WI38 (cell line): Measurements from ENCODE around the gene S100A5.

Experiments
- H3K4me3 ChIP-seq: 2 replicates; pipeline ENCODE4 v1.5.1; 2011; ENCODE audit warnings: low read depth, mild to moderate bottlenecking, control low read depth, low read length
- TF ChIP-seq, protein P1 (sequence below): IDR thresholded peaks from 2 replicates; pipeline ENCODE4 v1.5.1; 2012; ENCODE audit warnings: low read depth, mild to moderate bottlenecking, control low read depth, low read length

S100A5 gene

DNA sequence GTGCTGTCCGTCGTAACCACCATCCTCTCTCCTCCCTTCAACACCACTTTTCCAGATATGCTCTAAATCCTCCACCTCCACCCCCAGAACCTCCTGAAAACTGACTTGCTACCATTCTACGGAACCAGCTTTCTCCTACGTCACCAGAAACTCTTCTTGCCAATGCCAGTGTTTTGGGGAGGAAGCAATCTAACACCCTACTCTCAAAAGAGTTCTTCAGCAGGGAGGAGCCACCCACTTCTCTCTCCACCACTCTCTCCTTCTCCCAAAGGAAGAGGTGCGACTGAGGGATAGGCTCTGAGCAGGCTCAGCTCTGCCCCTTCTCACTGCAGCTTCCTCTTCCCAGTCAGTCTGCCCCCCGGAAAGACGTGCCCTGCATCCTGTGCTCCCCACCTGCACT is 31.0 kb upstream of the S100A5 start:
- H3K4me3 ChIP-seq = no peak overlapping the region
- TF ChIP-seq, protein P1, sequence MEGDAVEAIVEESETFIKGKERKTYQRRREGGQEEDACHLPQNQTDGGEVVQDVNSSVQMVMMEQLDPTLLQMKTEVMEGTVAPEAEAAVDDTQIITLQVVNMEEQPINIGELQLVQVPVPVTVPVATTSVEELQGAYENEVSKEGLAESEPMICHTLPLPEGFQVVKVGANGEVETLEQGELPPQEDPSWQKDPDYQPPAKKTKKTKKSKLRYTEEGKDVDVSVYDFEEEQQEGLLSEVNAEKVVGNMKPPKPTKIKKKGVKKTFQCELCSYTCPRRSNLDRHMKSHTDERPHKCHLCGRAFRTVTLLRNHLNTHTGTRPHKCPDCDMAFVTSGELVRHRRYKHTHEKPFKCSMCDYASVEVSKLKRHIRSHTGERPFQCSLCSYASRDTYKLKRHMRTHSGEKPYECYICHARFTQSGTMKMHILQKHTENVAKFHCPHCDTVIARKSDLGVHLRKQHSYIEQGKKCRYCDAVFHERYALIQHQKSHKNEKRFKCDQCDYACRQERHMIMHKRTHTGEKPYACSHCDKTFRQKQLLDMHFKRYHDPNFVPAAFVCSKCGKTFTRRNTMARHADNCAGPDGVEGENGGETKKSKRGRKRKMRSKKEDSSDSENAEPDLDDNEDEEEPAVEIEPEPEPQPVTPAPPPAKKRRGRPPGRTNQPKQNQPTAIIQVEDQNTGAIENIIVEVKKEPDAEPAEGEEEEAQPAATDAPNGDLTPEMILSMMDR = no peak

DNA sequence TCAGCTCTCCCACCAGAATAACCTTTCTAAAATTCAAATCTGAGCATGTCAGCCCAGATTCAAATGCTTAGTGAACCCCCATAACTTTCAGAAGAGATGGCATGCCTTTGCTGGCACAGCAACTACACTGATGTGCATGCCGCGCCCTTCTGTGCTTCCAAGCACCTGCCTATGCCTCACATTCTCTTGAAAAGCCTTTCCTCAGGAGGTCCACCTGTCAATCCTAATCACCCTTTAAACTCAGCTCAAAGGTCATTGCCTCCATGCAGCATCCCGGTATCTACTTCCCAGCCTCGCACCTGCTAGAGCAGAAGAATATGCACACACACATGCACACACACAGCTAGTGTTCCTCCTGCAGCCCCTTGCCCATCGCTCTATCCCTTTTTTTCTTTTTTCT is 30.1 kb upstream of the S100A5 start:
- no peak overlapping the region for H3K4me3 ChIP-seq
- TF ChIP-seq, protein P1 = no peak

DNA sequence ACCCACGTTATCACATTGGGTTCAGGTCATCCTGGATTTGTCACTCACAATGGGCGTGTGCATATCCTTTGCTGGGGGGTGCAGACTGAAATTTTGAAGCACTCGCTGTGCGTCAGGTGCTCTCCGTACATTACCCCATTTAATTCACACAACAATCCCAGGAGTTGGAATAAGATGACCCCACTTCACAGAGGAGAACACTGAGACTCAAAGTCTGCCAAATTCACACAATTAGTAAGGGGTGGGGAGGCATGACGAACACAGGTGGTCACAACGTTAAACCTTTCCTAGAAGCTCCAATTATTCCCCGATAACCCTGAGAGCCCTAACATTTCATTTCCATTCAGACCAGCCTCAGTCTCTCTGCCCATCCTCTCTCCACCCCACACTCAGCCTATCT is 28.7 kb upstream of the S100A5 start:
- H3K4me3 ChIP-seq = no peak overlapping the region
- TF ChIP-seq, protein P1 = no peak

DNA sequence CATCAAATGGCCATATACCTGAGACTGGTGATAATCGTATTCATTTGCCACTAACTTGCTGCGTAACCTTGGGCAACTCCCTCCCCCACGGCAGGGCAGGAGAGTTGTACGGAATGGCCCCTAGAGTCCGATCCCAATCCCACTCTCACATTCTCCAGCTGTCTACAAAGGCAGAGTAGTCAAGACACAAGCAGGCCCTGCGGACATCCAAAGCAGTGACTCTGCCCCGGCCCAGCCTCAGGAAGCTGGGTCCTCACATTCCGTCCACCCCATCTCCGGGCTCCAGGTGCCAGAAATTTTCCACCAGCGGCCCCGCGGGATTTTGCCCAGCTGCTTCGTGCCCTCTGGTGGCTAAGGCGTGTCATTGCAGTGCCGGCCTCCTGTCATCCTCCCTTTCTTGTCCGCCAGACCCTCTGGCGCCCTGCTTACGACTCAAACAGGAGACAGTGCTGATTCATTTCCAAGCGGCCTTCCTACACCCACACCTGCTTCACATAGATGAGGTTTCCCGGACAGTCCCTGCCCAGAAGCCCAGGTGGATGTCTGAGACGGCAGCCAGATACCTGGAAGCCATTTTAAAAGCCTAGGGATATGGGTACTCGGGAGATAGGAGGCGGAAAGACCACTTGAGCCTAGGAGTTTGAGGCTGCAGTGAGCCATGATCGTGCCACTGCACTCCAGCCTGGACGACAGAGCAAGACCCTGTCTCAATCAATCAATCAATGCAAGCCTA is 27.8 kb upstream of the S100A5 start:
- TF ChIP-seq, protein P1 = peak; percentile 99
- H3K4me3 ChIP-seq = no peak overlapping the region

DNA sequence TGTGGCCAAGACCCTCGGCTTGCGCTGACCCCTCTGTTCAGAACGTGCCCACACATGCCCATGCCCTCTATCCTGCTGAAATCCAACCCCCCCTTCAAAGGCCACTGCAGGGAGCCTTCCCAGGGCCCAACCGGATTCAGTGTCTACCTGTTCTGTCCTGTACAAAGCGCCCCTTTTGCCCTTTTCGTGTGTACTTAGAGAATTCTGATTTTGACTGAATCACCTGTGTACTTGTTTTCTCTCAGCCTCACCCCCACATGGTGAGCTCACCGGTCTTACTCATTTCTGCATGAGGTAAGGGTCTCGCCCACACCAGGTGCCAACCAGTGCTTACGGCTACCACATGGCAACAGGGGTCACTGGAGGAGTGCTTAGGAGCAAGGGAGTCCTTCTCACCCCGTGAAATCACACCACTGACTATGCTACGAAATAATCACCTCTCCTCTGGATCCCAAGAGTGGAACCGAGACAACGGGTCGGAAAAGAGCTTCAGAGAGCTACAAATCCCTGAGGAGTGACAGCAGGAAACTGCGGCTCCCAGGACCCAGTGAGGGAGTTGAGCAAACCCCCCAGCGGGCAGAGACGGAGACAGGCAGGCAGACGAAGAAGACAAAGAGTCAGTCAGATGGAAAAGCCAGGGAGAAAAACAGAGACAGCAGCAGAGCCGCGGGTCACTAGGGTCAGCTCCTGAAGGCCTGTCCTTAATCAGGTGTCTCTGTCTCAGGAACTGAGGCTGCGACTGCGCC is 27.1 kb upstream of the S100A5 start:
- no peak overlapping the region for H3K4me3 ChIP-seq

DNA sequence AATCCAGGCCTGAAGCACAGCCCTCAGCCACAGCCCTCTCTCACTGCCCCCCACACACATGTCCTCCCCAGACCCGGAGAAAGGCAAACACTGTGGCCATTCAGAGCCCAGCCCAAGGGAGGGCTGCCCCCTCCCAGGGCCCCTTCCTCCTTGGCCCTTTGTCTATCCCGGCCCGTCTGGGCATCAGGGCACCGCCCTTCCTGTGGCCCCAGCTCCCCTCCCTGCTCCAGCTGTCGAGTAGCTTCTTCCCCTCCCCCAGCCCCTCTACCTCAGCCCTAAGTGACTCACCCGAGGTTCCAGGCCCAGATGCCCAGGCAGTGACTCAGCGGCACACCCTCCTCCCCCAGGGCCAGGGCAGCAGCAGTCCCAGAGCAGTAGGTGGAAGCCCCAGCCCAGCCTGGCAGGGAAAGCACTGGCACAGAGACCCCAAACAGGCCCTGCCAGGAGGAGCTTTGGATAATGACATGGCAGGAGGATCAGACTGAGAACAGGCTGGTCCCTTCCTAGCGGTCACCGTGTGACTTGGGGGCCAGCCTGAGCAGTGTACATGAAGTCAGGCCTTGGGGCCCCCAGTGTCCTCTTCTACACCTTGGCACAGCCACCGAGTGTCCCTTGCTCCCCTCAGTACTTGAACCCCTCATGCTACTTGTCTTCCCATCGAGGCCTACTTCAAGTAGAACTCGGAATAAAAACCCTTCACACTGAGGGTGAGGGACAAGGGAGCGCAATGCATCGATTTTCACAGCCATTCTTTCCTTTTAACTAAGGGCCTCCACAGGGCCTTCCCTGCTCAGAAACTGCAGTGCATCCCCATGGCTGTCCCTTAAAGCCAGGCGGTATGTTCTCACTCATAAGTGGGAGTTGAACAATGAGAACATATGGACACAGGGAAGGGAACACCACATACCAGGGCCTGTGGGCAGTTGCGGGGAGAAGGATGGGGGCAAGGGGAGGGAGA is 26.0 kb upstream of the S100A5 start:
- peak overlapping the region; percentile 27 for H3K4me3 ChIP-seq
- TF ChIP-seq, protein P1 = no peak

More for the DNA sequence above, 27.1 kb upstream of the S100A5 start:
- TF ChIP-seq, protein P1 = no peak
